ENCODE measurements around the gene TRIP13.

The TRIP13 gene

DNA sequence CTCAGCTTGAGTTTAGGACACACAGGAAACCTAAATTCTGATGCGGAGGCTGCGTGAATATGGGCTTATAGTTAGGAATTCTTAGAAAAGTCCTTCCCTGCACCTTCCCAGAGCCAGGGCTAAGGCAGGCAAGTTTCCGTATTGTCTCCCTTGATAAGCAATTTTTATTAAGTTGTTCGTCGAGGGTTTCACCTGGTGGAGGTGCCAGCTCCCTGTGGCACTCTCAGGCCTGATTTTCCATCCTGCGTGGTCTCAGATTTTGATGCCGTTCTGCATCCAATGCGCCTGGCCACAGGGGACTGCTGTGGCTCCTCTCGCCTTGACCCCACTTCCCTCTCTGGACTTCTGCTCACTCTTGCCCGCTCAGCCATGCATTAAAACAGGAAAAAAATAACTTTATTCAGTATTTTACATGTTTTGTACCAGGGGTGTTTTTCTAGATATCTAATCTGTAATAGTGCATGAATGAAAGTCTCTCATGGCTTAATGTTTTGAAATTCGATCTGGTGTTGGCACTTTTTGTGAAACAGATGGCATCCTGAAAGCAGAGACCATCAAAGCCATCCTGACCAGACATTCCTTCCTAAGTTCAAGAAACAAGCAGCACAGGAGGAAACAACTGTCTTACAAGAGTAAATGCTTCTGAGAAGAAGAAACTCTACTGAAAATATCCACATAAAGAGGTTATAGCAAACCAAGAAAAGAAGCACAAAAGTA lies 50.7 kb downstream of the TRIP13 start:
- DNase-seq (ENCODE audit: low read depth), result no peak
- H3K4me3 ChIP-seq (ENCODE audit: low read depth, low read length), result no peak overlapping the region
- TF ChIP-seq, protein P1, sequence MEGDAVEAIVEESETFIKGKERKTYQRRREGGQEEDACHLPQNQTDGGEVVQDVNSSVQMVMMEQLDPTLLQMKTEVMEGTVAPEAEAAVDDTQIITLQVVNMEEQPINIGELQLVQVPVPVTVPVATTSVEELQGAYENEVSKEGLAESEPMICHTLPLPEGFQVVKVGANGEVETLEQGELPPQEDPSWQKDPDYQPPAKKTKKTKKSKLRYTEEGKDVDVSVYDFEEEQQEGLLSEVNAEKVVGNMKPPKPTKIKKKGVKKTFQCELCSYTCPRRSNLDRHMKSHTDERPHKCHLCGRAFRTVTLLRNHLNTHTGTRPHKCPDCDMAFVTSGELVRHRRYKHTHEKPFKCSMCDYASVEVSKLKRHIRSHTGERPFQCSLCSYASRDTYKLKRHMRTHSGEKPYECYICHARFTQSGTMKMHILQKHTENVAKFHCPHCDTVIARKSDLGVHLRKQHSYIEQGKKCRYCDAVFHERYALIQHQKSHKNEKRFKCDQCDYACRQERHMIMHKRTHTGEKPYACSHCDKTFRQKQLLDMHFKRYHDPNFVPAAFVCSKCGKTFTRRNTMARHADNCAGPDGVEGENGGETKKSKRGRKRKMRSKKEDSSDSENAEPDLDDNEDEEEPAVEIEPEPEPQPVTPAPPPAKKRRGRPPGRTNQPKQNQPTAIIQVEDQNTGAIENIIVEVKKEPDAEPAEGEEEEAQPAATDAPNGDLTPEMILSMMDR (IDR thresholded peaks at IDR 0.05; ENCODE audit: low read depth, low read length, missing control alignments), result no peak

DNA sequence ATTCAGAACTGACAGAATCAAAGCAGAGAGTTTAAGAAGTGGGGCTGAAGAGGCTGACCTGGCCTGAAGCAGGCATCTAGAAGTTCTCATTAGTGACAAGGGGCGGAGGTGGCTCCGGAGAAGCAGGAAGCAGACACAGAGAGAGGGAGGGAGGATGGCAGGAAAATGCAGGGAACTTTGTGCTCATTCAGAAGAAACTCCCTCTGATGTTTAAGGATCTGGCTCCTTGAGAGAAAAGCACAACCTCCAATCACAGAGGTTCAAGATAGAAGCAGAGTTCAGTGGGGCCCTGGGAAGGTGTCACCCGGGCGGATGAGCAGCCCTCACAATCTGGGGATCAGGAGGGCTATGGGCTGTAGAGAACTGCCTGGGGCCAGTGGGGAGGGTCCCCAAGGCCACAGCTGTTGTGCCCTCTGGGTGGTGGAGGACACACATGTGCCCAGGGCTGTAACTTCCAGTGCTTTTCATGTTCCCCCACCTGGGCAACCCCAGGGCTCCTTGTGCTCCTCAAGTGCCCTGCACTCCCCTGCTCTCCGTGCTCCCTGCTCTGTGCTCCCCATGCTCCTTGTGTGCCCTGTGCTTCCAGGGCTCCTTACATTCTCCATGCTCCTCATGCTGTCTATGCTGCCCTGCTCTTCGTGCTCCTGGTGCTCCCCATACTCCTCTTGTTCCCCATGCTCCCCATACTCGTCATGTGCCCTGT lies 51.4 kb downstream of the TRIP13 start:
- TF ChIP-seq, protein P1 (IDR thresholded peaks at IDR 0.05; ENCODE audit: low read depth, low read length, missing control alignments), result no peak
- DNase-seq (ENCODE audit: low read depth), result no peak
- H3K4me3 ChIP-seq (ENCODE audit: low read depth, low read length), result no peak overlapping the region

DNA sequence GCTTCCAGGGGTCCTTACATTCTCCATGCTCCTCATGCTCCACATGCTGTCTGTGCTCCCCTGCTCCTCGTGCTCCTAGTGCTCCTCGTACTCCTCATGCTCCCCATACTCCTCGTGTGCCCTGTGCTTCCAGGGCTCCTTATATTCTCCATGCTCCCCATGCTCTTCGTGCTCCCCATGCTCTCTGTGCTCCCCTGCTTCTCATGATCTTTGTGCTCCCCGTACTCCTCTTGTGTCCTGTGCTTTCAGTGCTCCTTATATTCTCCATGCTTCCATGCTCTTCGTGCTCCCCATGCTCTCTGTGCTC lies 51.9 kb downstream of the TRIP13 start:
- TF ChIP-seq, protein P1 (IDR thresholded peaks at IDR 0.05; ENCODE audit: low read depth, low read length, missing control alignments), result no peak
- H3K4me3 ChIP-seq (ENCODE audit: low read depth, low read length), result no peak overlapping the region
- DNase-seq (ENCODE audit: low read depth), result no peak

DNA sequence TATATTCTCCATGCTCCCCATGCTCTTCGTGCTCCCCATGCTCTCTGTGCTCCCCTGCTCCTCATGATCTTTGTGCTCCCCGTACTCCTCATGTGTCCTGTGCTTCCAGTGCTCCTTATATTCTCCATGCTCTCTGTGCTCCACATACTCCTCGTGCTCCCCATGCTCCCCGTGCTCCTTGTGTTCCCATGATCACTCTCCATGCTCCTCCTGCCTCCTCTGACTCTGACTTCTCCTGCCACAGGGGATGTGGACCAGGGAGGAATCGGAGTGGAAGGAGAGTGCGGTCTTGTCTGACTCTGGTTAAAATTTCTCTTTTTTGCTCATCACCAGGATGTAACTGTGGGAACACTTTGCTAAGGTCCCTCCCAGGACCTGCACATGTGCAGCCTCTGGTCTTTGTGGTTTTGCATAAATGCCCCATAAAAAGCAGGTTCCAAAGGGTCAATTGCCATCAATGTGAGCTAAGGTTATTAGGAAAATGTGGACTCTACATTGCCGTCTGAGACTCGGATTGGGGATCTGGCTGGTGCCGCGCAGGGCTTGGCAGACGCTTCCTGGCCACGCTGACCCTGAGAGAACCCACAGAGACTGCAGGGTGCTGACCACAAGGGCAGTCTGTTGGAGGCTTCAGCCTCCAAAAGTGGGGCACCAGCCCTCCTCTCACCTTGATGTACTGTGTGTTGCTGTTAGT lies 52.5 kb downstream of the TRIP13 start:
- TF ChIP-seq, protein P1 (IDR thresholded peaks at IDR 0.05; ENCODE audit: low read depth, low read length, missing control alignments), result no peak
- no peak for DNase-seq (ENCODE audit: low read depth)
- H3K4me3 ChIP-seq (ENCODE audit: low read depth, low read length), result no peak overlapping the region

DNA sequence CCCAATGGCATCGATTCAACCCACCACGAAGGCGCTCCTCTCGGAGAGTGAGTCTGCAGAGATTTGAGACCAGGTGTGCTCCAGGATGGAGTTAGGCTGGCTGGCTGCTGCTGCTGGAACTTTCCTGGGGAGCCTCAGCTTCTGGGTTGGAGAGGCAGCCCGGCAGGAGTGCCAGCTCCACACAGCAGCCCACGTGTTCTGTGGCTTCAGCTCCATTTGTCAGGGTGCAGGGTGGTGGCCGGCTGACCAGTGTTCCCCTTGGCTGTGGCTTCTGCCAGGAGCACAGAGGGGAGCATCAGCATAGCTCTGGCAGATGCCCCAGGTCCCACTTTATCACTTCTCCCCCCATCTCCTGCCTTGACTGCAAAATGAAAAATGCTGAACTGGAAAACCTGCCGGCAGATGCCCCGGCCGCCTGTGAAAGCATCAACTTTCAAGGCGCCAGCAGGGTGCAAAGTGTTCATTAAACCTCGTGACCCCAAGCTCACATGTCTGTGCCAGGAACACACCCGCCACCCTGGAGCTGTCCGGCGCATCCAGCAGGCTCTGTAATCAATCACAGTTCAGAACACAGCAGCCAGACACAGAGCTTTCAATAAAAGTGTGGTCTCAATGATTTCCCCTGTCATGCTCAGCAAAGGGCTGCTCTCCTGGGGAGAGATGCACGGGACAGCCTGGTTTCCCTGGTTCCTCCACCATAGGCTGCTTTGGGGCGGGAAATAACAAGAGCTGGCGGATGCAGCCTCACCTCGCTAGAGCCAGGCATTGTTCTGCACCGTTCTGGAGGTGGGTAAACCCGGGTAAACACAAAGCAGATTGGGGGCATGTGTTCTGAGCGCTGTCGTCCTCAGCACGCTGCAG lies 53.2 kb downstream of the TRIP13 start:
- DNase-seq (ENCODE audit: low read depth), result no peak
- TF ChIP-seq, protein P1 (IDR thresholded peaks at IDR 0.05; ENCODE audit: low read depth, low read length, missing control alignments), result no peak
- H3K4me3 ChIP-seq (ENCODE audit: low read depth, low read length), result no peak overlapping the region

DNA sequence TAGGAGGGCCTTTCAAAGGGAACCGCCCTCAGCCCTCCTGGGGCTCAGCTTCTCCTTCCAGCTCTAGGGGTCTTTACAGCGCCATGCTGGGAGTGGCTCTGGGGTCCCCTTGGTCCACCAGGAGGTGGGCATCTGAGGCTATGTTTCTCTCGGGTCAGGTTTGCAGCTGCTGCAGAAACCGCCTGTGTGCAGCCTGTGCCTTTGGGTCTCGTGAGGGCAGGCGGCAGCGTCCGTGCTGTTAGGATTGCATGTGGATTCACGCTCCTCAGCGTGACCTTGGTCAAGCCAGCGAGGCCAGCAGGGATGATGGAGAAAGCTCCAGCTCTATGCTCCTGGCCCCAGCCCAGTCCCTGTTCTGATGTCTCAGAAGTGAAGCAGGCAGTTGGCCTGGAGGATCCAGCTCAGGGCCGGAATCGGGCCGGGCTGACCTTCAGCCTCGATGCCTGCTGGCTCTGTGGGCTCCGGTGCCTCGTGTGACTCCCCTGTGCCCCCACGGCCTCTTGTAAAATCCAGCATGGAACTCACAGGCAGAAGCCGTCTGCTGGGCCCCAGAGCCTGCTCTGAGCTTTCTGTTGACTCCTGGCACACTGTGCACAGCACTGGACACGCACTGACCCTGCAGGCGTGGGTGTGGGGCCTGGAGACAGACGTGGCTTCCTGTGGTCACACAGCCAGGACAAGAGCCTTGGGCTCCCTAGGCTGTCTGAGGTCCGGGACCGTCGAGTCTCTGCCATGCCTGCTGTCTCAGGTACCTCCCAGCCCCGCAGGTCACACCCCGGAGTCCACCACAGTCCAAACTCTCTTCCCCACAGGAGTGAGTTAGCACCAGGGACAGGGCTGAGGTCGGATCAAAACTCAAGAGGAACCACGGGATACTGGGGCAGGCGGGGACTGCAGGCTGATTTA lies 54.3 kb downstream of the TRIP13 start:
- TF ChIP-seq, protein P1 (IDR thresholded peaks at IDR 0.05; ENCODE audit: low read depth, low read length, missing control alignments), result no peak
- no peak overlapping the region for H3K4me3 ChIP-seq (ENCODE audit: low read depth, low read length)
- DNase-seq (ENCODE audit: low read depth), result no peak

Data from GM12864 (cell line).